ENCODE results near the gene OR52B2.

Gene OR52B2

GRCh38 chr11:6201481-6201880, 31.4 kb upstream of the OR52B2 start:
- Histone ChIP-seq H3K4ac (ENCODE audit: low read depth, low read length) (no peak overlapping the region), H3K36me3 (ENCODE audit: control insufficient read depth in 1 of 2, insufficient read depth in 2 of 2, low read length in 2 of 2) (peaks cover 0 to 8% of the 10 kb centered on the region in 2 experiments), H3K27me3 (ENCODE audit: insufficient read depth, low read length) (no peaks in the 10 kb centered on the region), H3K27ac (ENCODE audit: low read depth, low read length) (no peak overlapping the region), H3K79me1 (ENCODE audit: low read length) (no peaks in the 10 kb centered on the region), H3K4me3 (ENCODE audit: low read depth, low read length) (no peak overlapping the region), H4K8ac (ENCODE audit: low read depth, low read length) (no peak overlapping the region), H2BK120ac (ENCODE audit: insufficient read depth, low read length, poor library complexity) (no peak overlapping the region), H2BK12ac (ENCODE audit: low read length) (no peak overlapping the region), H3K9ac (ENCODE audit: low read length) (no peak overlapping the region), H3K23ac (ENCODE audit: low read length) (no peak overlapping the region), H3K14ac (ENCODE audit: low read length) (no peak overlapping the region), H3K79me2 (ENCODE audit: control insufficient read depth, insufficient read depth, low read length, poor library complexity) (no peaks in the 10 kb centered on the region), H4K91ac (ENCODE audit: low read depth, low read length) (no peak overlapping the region), H3K4me2 (ENCODE audit: low read length) (no peak overlapping the region), H2BK5ac (ENCODE audit: low read depth, low read length, poor library complexity) (no peak overlapping the region), H3K4me1 (ENCODE audit: control insufficient read depth in 1 of 2, insufficient read depth in 2 of 2, low read length in 2 of 2) (peaks cover 0 to 2% of the 10 kb centered on the region in 2 experiments), H2AFZ (ENCODE audit: insufficient read depth, low read length, poor library complexity) (no peak overlapping the region), H3K18ac (ENCODE audit: low read length) (no peak overlapping the region), H3K9me3 (ENCODE audit: insufficient read depth, low read depth, low read length) (peaks cover 2% of the 10 kb centered on the region), H2AK5ac (ENCODE audit: low read length) (no peak overlapping the region), H4K12ac (ENCODE audit: low read depth, low read length) (no peak overlapping the region)
- no CpG with 5 or more reads among the region's 2 CpGs for WGBS (ENCODE audit: extremely low coverage, insufficient coverage, insufficient read length)
- peak in 1 of 2 donors; percentile 60 for DNase-seq

- Histone ChIP-seq H2AK5ac (ENCODE audit: low read length) (no peak overlapping the region), H3K79me2 (ENCODE audit: control insufficient read depth, insufficient read depth, low read length, poor library complexity) (no peaks in the 10 kb centered on the region), H2BK12ac (ENCODE audit: low read length) (no peak overlapping the region), H3K4ac (ENCODE audit: low read depth, low read length) (no peak overlapping the region), H2BK120ac (ENCODE audit: insufficient read depth, low read length, poor library complexity) (no peak overlapping the region), H2AFZ (ENCODE audit: insufficient read depth, low read length, poor library complexity) (no peak overlapping the region), H3K4me3 (ENCODE audit: low read depth, low read length) (no peak overlapping the region), H4K91ac (ENCODE audit: low read depth, low read length) (no peak overlapping the region), H3K27me3 (ENCODE audit: insufficient read depth, low read length) (no peaks in the 10 kb centered on the region), H4K8ac (ENCODE audit: low read depth, low read length) (no peak overlapping the region), H3K79me1 (ENCODE audit: low read length) (no peaks in the 10 kb centered on the region), H3K4me2 (ENCODE audit: low read length) (no peak overlapping the region), H3K9me3 (ENCODE audit: insufficient read depth, low read depth, low read length) (peaks cover 2% of the 10 kb centered on the region), H3K9ac (ENCODE audit: low read length) (no peak overlapping the region), H3K4me1 (ENCODE audit: control insufficient read depth in 1 of 2, insufficient read depth in 2 of 2, low read length in 2 of 2) (peaks cover 0 to 2% of the 10 kb centered on the region in 2 experiments), H3K18ac (ENCODE audit: low read length) (no peak overlapping the region), H2BK5ac (ENCODE audit: low read depth, low read length, poor library complexity) (no peak overlapping the region), H3K14ac (ENCODE audit: low read length) (no peak overlapping the region), H4K12ac (ENCODE audit: low read depth, low read length) (no peak overlapping the region), H3K23ac (ENCODE audit: low read length) (no peak overlapping the region), H3K36me3 (ENCODE audit: control insufficient read depth in 1 of 2, insufficient read depth in 2 of 2, low read length in 2 of 2) (peaks cover 0 to 8% of the 10 kb centered on the region in 2 experiments), H3K27ac (ENCODE audit: low read depth, low read length) (no peak overlapping the region)
- DNase-seq, result peak; percentile 13 to 32
- WGBS (ENCODE audit: extremely low coverage, insufficient coverage, insufficient read length), result no CpG with 5 or more reads among the region's 4 CpGs
Observed at GRCh38 chr11:6200975-6201374, 30.8 kb upstream of the OR52B2 start.

- peaks cover 2% of the 10 kb centered on the region for H3K9me3 ChIP-seq (ENCODE audit: insufficient read depth, low read depth, low read length)
Observed at GRCh38 chr11:6199174-6199810, 29.2 kb upstream of the OR52B2 start, which contains the start of gene OR52W1. TSS of gene OR52W1 (plus strand) at chr11:6199224. CDS start at chr11:6199224, 0 bp downstream.

GRCh38 chr11:6197466-6198200, 27.5 kb upstream of the OR52B2 start:
- H3K36me3 ChIP-seq (ENCODE audit: control insufficient read depth in 1 of 2, insufficient read depth in 2 of 2, low read length in 2 of 2), result no peaks in the 10 kb centered on the region
- no peak overlapping the region for H2BK120ac ChIP-seq (ENCODE audit: insufficient read depth, low read length, poor library complexity)
- H2AFZ ChIP-seq (ENCODE audit: insufficient read depth, low read length, poor library complexity), result no peak overlapping the region
- no peak overlapping the region for H4K12ac ChIP-seq (ENCODE audit: low read depth, low read length)
- no peak overlapping the region for H3K9ac ChIP-seq (ENCODE audit: low read length)
- no peak overlapping the region for H3K14ac ChIP-seq (ENCODE audit: low read length)
- no CpG with 5 or more reads among the region's 4 CpGs for WGBS (ENCODE audit: extremely low coverage, insufficient coverage, insufficient read length)
- no peak overlapping the region for H2BK12ac ChIP-seq (ENCODE audit: low read length)
- no peaks in the 10 kb centered on the region for H3K79me1 ChIP-seq (ENCODE audit: low read length)
- peaks cover 0 to 2% of the 10 kb centered on the region in 2 experiments for H3K4me1 ChIP-seq (ENCODE audit: control insufficient read depth in 1 of 2, insufficient read depth in 2 of 2, low read length in 2 of 2)
- H3K4me2 ChIP-seq (ENCODE audit: low read length), result no peak overlapping the region
- no peak overlapping the region for H3K27ac ChIP-seq (ENCODE audit: low read depth, low read length)
- no peak overlapping the region for H3K18ac ChIP-seq (ENCODE audit: low read length)
- H3K4ac ChIP-seq (ENCODE audit: low read depth, low read length), result no peak overlapping the region
- H2BK5ac ChIP-seq (ENCODE audit: low read depth, low read length, poor library complexity), result no peak overlapping the region
- no peak for DNase-seq
- peaks cover 2% of the 10 kb centered on the region for H3K9me3 ChIP-seq (ENCODE audit: insufficient read depth, low read depth, low read length)
- H3K4me3 ChIP-seq (ENCODE audit: low read depth, low read length), result no peak overlapping the region
- no peak overlapping the region for H3K23ac ChIP-seq (ENCODE audit: low read length)
- H4K91ac ChIP-seq (ENCODE audit: low read depth, low read length), result no peak overlapping the region
- no peak overlapping the region for H2AK5ac ChIP-seq (ENCODE audit: low read length)
- no peaks in the 10 kb centered on the region for H3K27me3 ChIP-seq (ENCODE audit: insufficient read depth, low read length)
- H3K79me2 ChIP-seq (ENCODE audit: control insufficient read depth, insufficient read depth, low read length, poor library complexity), result no peaks in the 10 kb centered on the region
- H4K8ac ChIP-seq (ENCODE audit: low read depth, low read length), result no peak overlapping the region

More at GRCh38 chr11:6199174-6199810, 29.2 kb upstream of the OR52B2 start, which contains the start of gene OR52W1:
- no peak within 1 kb of the TSS for H4K91ac ChIP-seq (ENCODE audit: low read depth, low read length)
- H3K27ac ChIP-seq (ENCODE audit: low read depth, low read length), result no peak within 1 kb of the TSS
- H2BK12ac ChIP-seq (ENCODE audit: low read length), result no peak within 1 kb of the TSS
- no peak within 1 kb of the TSS for H2BK120ac ChIP-seq (ENCODE audit: insufficient read depth, low read length, poor library complexity)
- H3K4me3 ChIP-seq (ENCODE audit: low read depth, low read length), result no peak within 1 kb of the TSS
- H3K14ac ChIP-seq (ENCODE audit: low read length), result no peak within 1 kb of the TSS
- no peak within 1 kb of the TSS for H3K9ac ChIP-seq (ENCODE audit: low read length)
- H3K4me1 ChIP-seq (ENCODE audit: control insufficient read depth in 1 of 2, insufficient read depth in 2 of 2, low read length in 2 of 2), result peaks cover 0 to 2% of the 10 kb centered on the region in 2 experiments
- no peak within 1 kb of the TSS for H4K8ac ChIP-seq (ENCODE audit: low read depth, low read length)
- H3K18ac ChIP-seq (ENCODE audit: low read length), result no peak within 1 kb of the TSS
- H3K79me2 ChIP-seq (ENCODE audit: control insufficient read depth, insufficient read depth, low read length, poor library complexity), result no peaks in the 10 kb centered on the region
- H3K79me1 ChIP-seq (ENCODE audit: low read length), result no peaks in the 10 kb centered on the region
- H3K4ac ChIP-seq (ENCODE audit: low read depth, low read length), result no peak within 1 kb of the TSS
- no peak for DNase-seq
- no peak within 1 kb of the TSS for H2AK5ac ChIP-seq (ENCODE audit: low read length)
- WGBS (ENCODE audit: extremely low coverage, insufficient coverage, insufficient read length), result no CpG with 5 or more reads among the region's 5 CpGs
- H3K4me2 ChIP-seq (ENCODE audit: low read length), result no peak within 1 kb of the TSS
- no peak within 1 kb of the TSS for H2AFZ ChIP-seq (ENCODE audit: insufficient read depth, low read length, poor library complexity)
- no peak within 1 kb of the TSS for H2BK5ac ChIP-seq (ENCODE audit: low read depth, low read length, poor library complexity)
- H3K23ac ChIP-seq (ENCODE audit: low read length), result no peak within 1 kb of the TSS
- no peak within 1 kb of the TSS for H4K12ac ChIP-seq (ENCODE audit: low read depth, low read length)
- H3K36me3 ChIP-seq (ENCODE audit: control insufficient read depth in 1 of 2, insufficient read depth in 2 of 2, low read length in 2 of 2), result peaks cover 0 to 2% of the 10 kb centered on the region in 2 experiments
- H3K27me3 ChIP-seq (ENCODE audit: insufficient read depth, low read length), result no peaks in the 10 kb centered on the region
